ENCODE results near the gene MEP1A.
"Not testable (repeated sequence)": the region's sequence is repeated elsewhere in the genome, so short reads cannot be mapped to it uniquely, and the experiment has no call there.

Gene MEP1A

GRCh38 chr6:46842252-46842846 lies 49.2 kb downstream of the MEP1A start:
- not testable (repeated sequence) for H3K36me3 ChIP-seq (ENCODE audit: control insufficient read depth, low read depth, low read length); H3K27me3 ChIP-seq (ENCODE audit: control insufficient read depth, insufficient read depth, low read length); H3K4me3 ChIP-seq (ENCODE audit: low read length); H3K9ac ChIP-seq (ENCODE audit: low read length); H3K4me1 ChIP-seq (ENCODE audit: control insufficient read depth, low read depth, low read length); H3K27ac ChIP-seq (ENCODE audit: low read length)
- H3K9me3 ChIP-seq (ENCODE audit: control insufficient read depth, low read depth, low read length): peaks cover 12% of the 10 kb centered on the region

DNA sequence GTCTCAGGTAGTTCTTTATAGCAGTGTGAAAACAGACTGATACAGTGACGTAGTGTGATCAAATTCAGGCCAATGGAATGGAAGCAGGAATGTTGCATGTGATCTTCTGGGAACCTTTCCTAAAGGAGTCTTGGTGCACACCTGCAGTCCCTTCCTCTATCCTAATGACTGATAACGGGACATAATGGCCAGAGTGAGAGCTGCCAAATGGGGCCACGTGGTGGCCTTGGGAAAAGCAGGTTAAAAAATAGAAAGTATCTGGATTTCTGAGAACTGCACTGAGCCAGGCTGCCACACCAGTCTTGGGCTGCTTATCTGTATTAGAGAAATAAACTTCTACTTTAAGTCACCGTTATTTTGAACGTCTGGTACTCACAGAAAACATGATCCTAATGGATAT lies 51.9 kb downstream of the MEP1A start:
- Histone ChIP-seq H3K27ac (ENCODE audit: low read length) (no peak overlapping the region), H3K27me3 (ENCODE audit: control insufficient read depth, insufficient read depth, low read length) (peaks cover 10% of the 10 kb centered on the region)

GRCh38 chr6:46848684-46849360 lies 55.6 kb downstream of the MEP1A start:
- Histone ChIP-seq H3K27ac (ENCODE audit: low read length) (no peak overlapping the region), H3K9ac (ENCODE audit: low read length) (no peak overlapping the region), H3K4me3 (ENCODE audit: low read length) (peak overlapping the region; percentile 48), H3K36me3 (ENCODE audit: control insufficient read depth, low read depth, low read length) (no peaks in the 10 kb centered on the region), H3K4me1 (ENCODE audit: control insufficient read depth, low read depth, low read length) (no peaks in the 10 kb centered on the region), H3K27me3 (ENCODE audit: control insufficient read depth, insufficient read depth, low read length) (peaks cover 10% of the 10 kb centered on the region), H3K9me3 (ENCODE audit: control insufficient read depth, low read depth, low read length) (no peaks in the 10 kb centered on the region)

More for the DNA sequence above, 51.9 kb downstream of the MEP1A start:
- Histone ChIP-seq H3K4me1 (ENCODE audit: control insufficient read depth, low read depth, low read length) (no peaks in the 10 kb centered on the region), H3K4me3 (ENCODE audit: low read length) (no peak overlapping the region), H3K36me3 (ENCODE audit: control insufficient read depth, low read depth, low read length) (no peaks in the 10 kb centered on the region), H3K9me3 (ENCODE audit: control insufficient read depth, low read depth, low read length) (peaks cover 12% of the 10 kb centered on the region), H3K9ac (ENCODE audit: low read length) (no peak overlapping the region)

- Histone ChIP-seq H3K36me3 (ENCODE audit: control insufficient read depth, low read depth, low read length) (no peaks in the 10 kb centered on the region), H3K4me3 (ENCODE audit: low read length) (peak overlapping the region; percentile 48), H3K9ac (ENCODE audit: low read length) (no peak overlapping the region), H3K9me3 (ENCODE audit: control insufficient read depth, low read depth, low read length) (no peaks in the 10 kb centered on the region), H3K4me1 (ENCODE audit: control insufficient read depth, low read depth, low read length) (no peaks in the 10 kb centered on the region), H3K27me3 (ENCODE audit: control insufficient read depth, insufficient read depth, low read length) (peaks cover 10% of the 10 kb centered on the region), H3K27ac (ENCODE audit: low read length) (no peak overlapping the region)
Measured at GRCh38 chr6:46849361-46849690, 56.1 kb downstream of the MEP1A start.

- no peaks in the 10 kb centered on the region for H3K36me3 ChIP-seq (ENCODE audit: control insufficient read depth, low read depth, low read length)
- no peak overlapping the region for H3K9ac ChIP-seq (ENCODE audit: low read length)
- no peaks in the 10 kb centered on the region for H3K4me1 ChIP-seq (ENCODE audit: control insufficient read depth, low read depth, low read length)
- peaks cover 10% of the 10 kb centered on the region for H3K27me3 ChIP-seq (ENCODE audit: control insufficient read depth, insufficient read depth, low read length)
- no peaks in the 10 kb centered on the region for H3K9me3 ChIP-seq (ENCODE audit: control insufficient read depth, low read depth, low read length)
- no peak overlapping the region for H3K27ac ChIP-seq (ENCODE audit: low read length)
- no peak overlapping the region for H3K4me3 ChIP-seq (ENCODE audit: low read length)
Measured at GRCh38 chr6:46850792-46851191, 57.6 kb downstream of the MEP1A start.

GRCh38 chr6:46851576-46851975 lies 58.4 kb downstream of the MEP1A start:
- not testable (repeated sequence) for H3K27me3 ChIP-seq (ENCODE audit: control insufficient read depth, insufficient read depth, low read length)

DNA sequence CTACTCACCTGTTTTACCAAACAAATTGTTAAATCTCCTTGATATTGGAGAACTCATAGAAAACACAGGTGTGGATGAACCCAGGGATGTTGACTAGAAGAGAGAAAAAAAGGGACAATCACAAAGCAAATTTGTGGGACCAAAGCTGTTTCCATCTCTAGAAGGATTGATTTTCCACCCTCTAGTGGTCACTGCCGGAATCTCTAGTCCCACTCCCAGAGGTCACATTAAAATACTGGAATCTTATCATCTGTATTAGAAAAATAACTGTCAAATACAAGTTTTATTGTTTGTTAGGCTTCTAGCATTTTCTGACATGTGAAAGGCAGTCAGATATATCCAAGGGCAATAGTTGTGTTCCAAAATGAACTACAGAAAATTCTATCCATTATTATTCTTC lies 62.8 kb downstream of the MEP1A start:
- H3K27me3 ChIP-seq (ENCODE audit: control insufficient read depth, insufficient read depth, low read length); H3K27ac ChIP-seq (ENCODE audit: low read length); H3K4me3 ChIP-seq (ENCODE audit: low read length); H3K4me1 ChIP-seq (ENCODE audit: control insufficient read depth, low read depth, low read length); H3K36me3 ChIP-seq (ENCODE audit: control insufficient read depth, low read depth, low read length); H3K9me3 ChIP-seq (ENCODE audit: control insufficient read depth, low read depth, low read length); H3K9ac ChIP-seq (ENCODE audit: low read length): not testable (repeated sequence)

More at GRCh38 chr6:46851576-46851975, 58.4 kb downstream of the MEP1A start:
- not testable (repeated sequence) for H3K36me3 ChIP-seq (ENCODE audit: control insufficient read depth, low read depth, low read length); H3K4me1 ChIP-seq (ENCODE audit: control insufficient read depth, low read depth, low read length); H3K9ac ChIP-seq (ENCODE audit: low read length); H3K9me3 ChIP-seq (ENCODE audit: control insufficient read depth, low read depth, low read length); H3K27ac ChIP-seq (ENCODE audit: low read length); H3K4me3 ChIP-seq (ENCODE audit: low read length)

DNA sequence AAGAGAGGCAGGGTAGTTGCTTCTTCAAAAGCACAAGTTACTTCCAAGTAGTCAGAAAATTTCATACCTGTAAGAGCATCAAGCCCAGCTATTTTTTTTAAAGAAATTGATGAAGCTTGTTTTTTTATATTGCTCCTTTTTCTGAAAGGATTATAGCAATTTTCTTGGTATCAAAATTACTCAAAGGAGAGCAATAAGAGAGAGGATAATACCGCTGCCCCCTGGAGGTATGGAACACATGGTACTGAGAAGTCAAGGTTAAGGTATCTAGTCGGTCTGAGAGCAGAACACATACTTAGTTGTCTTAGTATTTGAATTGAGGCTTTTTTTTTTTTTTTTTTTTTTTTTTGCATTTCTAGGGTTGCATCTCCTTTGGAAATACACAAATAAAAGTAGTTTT lies 69.2 kb downstream of the MEP1A start:
- no peaks in the 10 kb centered on the region for H3K9me3 ChIP-seq (ENCODE audit: control insufficient read depth, low read depth, low read length)
- H3K4me1 ChIP-seq (ENCODE audit: control insufficient read depth, low read depth, low read length): peaks cover 7% of the 10 kb centered on the region
- H3K4me3 ChIP-seq (ENCODE audit: low read length): no peak overlapping the region
- no peaks in the 10 kb centered on the region for H3K36me3 ChIP-seq (ENCODE audit: control insufficient read depth, low read depth, low read length)
- no peaks in the 10 kb centered on the region for H3K27me3 ChIP-seq (ENCODE audit: control insufficient read depth, insufficient read depth, low read length)
- H3K27ac ChIP-seq (ENCODE audit: low read length): no peak overlapping the region
- H3K9ac ChIP-seq (ENCODE audit: low read length): no peak overlapping the region

- peaks cover 7% of the 10 kb centered on the region for H3K4me1 ChIP-seq (ENCODE audit: control insufficient read depth, low read depth, low read length)
- H3K9ac ChIP-seq (ENCODE audit: low read length): no peak overlapping the region
- no peaks in the 10 kb centered on the region for H3K27me3 ChIP-seq (ENCODE audit: control insufficient read depth, insufficient read depth, low read length)
- no peak overlapping the region for H3K4me3 ChIP-seq (ENCODE audit: low read length)
- no peaks in the 10 kb centered on the region for H3K36me3 ChIP-seq (ENCODE audit: control insufficient read depth, low read depth, low read length)
- H3K27ac ChIP-seq (ENCODE audit: low read length): no peak overlapping the region
- no peaks in the 10 kb centered on the region for H3K9me3 ChIP-seq (ENCODE audit: control insufficient read depth, low read depth, low read length)
Measured at GRCh38 chr6:46863791-46864190, 70.6 kb downstream of the MEP1A start.

DNA sequence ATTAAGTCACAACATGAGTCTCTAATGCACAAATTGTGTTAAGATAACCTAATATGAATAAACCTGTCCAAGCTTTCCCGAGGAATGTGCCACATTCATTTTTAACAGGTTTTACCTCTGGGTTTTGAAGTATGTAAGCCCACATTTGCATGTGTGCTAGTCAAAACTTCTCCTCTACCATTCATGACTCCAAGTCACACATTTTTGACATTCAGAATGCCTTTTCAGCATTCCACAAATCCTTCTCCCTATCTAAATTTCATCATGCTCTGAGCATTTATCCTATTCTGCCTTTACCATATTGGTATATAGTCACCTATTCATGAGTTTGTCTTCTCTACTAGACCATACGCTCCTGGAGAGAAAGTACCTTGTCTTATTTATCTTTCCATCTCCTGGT lies 72.0 kb downstream of the MEP1A start:
- Histone ChIP-seq H3K9me3 (ENCODE audit: control insufficient read depth, low read depth, low read length) (no peaks in the 10 kb centered on the region), H3K27ac (ENCODE audit: low read length) (no peak overlapping the region), H3K36me3 (ENCODE audit: control insufficient read depth, low read depth, low read length) (no peaks in the 10 kb centered on the region), H3K4me3 (ENCODE audit: low read length) (no peak overlapping the region), H3K4me1 (ENCODE audit: control insufficient read depth, low read depth, low read length) (peaks cover 7% of the 10 kb centered on the region), H3K27me3 (ENCODE audit: control insufficient read depth, insufficient read depth, low read length) (no peaks in the 10 kb centered on the region), H3K9ac (ENCODE audit: low read length) (no peak overlapping the region)

- H3K27me3 ChIP-seq (ENCODE audit: control insufficient read depth, insufficient read depth, low read length): no peaks in the 10 kb centered on the region
- no peak overlapping the region for H3K9ac ChIP-seq (ENCODE audit: low read length)
- no peaks in the 10 kb centered on the region for H3K9me3 ChIP-seq (ENCODE audit: control insufficient read depth, low read depth, low read length)
- no peak overlapping the region for H3K4me3 ChIP-seq (ENCODE audit: low read length)
- no peak overlapping the region for H3K27ac ChIP-seq (ENCODE audit: low read length)
- peaks cover 7% of the 10 kb centered on the region for H3K4me1 ChIP-seq (ENCODE audit: control insufficient read depth, low read depth, low read length)
- no peaks in the 10 kb centered on the region for H3K36me3 ChIP-seq (ENCODE audit: control insufficient read depth, low read depth, low read length)
Measured at GRCh38 chr6:46867411-46867810, 74.2 kb downstream of the MEP1A start.

DNA sequence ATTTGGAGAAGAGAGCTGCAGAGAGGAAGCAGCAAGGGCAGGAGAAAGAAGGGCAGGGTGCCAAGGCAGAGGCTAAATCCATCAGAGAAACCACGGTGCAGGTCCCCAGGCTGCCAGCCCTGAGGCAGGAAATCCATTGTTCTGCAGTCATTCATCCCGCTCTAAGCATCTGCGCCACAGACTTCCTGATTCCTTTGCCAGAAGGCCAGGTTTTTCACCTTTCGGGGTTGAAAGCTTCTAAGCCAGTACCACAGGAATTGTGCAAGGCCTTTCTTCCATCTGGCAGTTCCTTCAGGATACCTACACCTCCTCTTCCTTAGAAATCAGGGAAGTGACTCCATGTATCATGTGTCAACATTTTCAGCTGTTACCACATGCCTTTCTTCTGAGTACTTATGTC lies 82.9 kb downstream of the MEP1A start:
- Histone ChIP-seq H3K27ac (ENCODE audit: low read length) (no peak overlapping the region), H3K27me3 (ENCODE audit: control insufficient read depth, insufficient read depth, low read length) (no peaks in the 10 kb centered on the region), H3K36me3 (ENCODE audit: control insufficient read depth, low read depth, low read length) (no peaks in the 10 kb centered on the region), H3K9ac (ENCODE audit: low read length) (no peak overlapping the region), H3K4me3 (ENCODE audit: low read length) (no peak overlapping the region), H3K4me1 (ENCODE audit: control insufficient read depth, low read depth, low read length) (peaks cover 5% of the 10 kb centered on the region), H3K9me3 (ENCODE audit: control insufficient read depth, low read depth, low read length) (no peaks in the 10 kb centered on the region)
